Liver (tissue), 9 donors: ENCODE data around the gene LHFPL2. TPM values are rescaled to one million over a fixed set of nuclear protein-coding genes. Genes with fewer than 3 reads are reported as not detected.

Experiments used
- DNase-seq: peaks from one replicate; pipeline ENCODE4 v3.0.0-alpha.2; 2017; ENCODE audit warnings: low spot score
- H3K27ac ChIP-seq, 2 donors: one replicate each; pipeline ENCODE4 v1.7.0; 2013; ENCODE audit warnings: inconsistent platforms in 2 of 2, low read length in 2 of 2, control low read depth in 1 of 2, low read depth in 1 of 2, mild to moderate bottlenecking in 1 of 2
- H3K27me3 ChIP-seq, 4 donors: one replicate each; pipeline versions ENCODE4 v1.6.1 to v1.7.0; 2013; ENCODE audit warnings: low read length in 3 of 4, inconsistent platforms in 1 of 4, mild to moderate bottlenecking in 1 of 4, moderate library complexity in 1 of 4; ENCODE audit not compliant: control insufficient read depth in 4 of 4, insufficient read depth in 4 of 4
- H3K36me3 ChIP-seq, 4 donors: one replicate each; pipeline versions ENCODE4 v1.6.1 to v1.7.0; 2013; ENCODE audit warnings: low read length in 3 of 4, mild to moderate bottlenecking in 3 of 4, low read depth in 1 of 4, moderate library complexity in 1 of 4; ENCODE audit not compliant: control insufficient read depth in 4 of 4, insufficient read depth in 3 of 4
- H3K4me1 ChIP-seq, 4 donors: one replicate each; pipeline versions ENCODE4 v1.6.1 to v1.7.0; 2013; ENCODE audit warnings: low read length in 3 of 4, mild to moderate bottlenecking in 3 of 4, moderate library complexity in 1 of 4; ENCODE audit not compliant: control insufficient read depth in 4 of 4, insufficient read depth in 4 of 4
- H3K4me3 ChIP-seq, 3 donors: one replicate each; pipeline versions ENCODE4 v1.6.1 to v1.7.0; 2013; ENCODE audit warnings: low read length in 3 of 3, control low read depth in 1 of 3, low read depth in 1 of 3, mild to moderate bottlenecking in 1 of 3
- H3K9ac ChIP-seq, 2 donors: one replicate each; pipeline ENCODE4 v1.7.0; 2013; ENCODE audit warnings: low read length in 2 of 2, mild to moderate bottlenecking in 2 of 2, moderate library complexity in 2 of 2, control low read depth in 1 of 2, low read depth in 1 of 2
- H3K9me3 ChIP-seq, 4 donors: one replicate each; pipeline versions ENCODE4 v1.6.1 to v1.7.0; 2013; ENCODE audit warnings: low read length in 3 of 4; ENCODE audit not compliant: control insufficient read depth in 4 of 4
- ATF3 ChIP-seq: IDR thresholded peaks from 2 replicates; pipeline ENCODE4 v1.6.1; 2016; ENCODE audit warnings: antibody characterized with exemption
- CTCF ChIP-seq: fragments of 150-350 bp; IDR thresholded peaks from 2 replicates; pipeline ENCODE4 v1.5.1; 2017; ENCODE audit warnings: improper control_type of control experiment, low read depth, low read length; ENCODE audit not compliant: missing input control
- EGR1 ChIP-seq, 2 donors: IDR thresholded peaks; 2 replicates each; pipeline ENCODE4 v1.6.1; 2016 to 2018; ENCODE audit warnings: antibody characterized with exemption in 2 of 2, low read depth in 2 of 2
- FOXA1 ChIP-seq: IDR thresholded peaks from 2 replicates; pipeline ENCODE4 v1.6.1; 2016; ENCODE audit warnings: antibody characterized with exemption
- FOXA2 ChIP-seq: IDR thresholded peaks from 2 replicates; pipeline ENCODE4 v1.6.1; 2016; ENCODE audit warnings: antibody characterized with exemption
- GABPA ChIP-seq, 2 donors: IDR thresholded peaks in 1 of 2; conservative IDR thresholded peaks in 1 of 2; 2 replicates each; pipeline ENCODE4 v1.6.1; 2016; ENCODE audit warnings: antibody characterized with exemption in 2 of 2, mild to moderate bottlenecking in 1 of 2, moderate library complexity in 1 of 2
- HNF4A ChIP-seq, 2 donors: conservative IDR thresholded peaks; 2 replicates each; pipeline ENCODE4 v1.6.1; 2016; ENCODE audit warnings: antibody characterized with exemption in 2 of 2, mild to moderate bottlenecking in 2 of 2
- HNF4G ChIP-seq: IDR thresholded peaks from 2 replicates; pipeline ENCODE4 v1.6.1; 2016; ENCODE audit warnings: antibody characterized with exemption
- JUND ChIP-seq, 2 donors: IDR thresholded peaks; 2 replicates each; pipeline ENCODE4 v1.6.1; 2016; ENCODE audit warnings: antibody characterized with exemption in 2 of 2
- MAX ChIP-seq: IDR thresholded peaks from 2 replicates; pipeline ENCODE4 v1.6.1; 2016; ENCODE audit warnings: antibody characterized with exemption
- NR2F2 ChIP-seq: IDR thresholded peaks from 2 replicates; pipeline ENCODE4 v1.6.1; 2016; ENCODE audit warnings: antibody characterized with exemption
- RAD21 ChIP-seq, 2 donors: IDR thresholded peaks; 2 replicates each; pipeline ENCODE4 v1.6.1; 2016; ENCODE audit warnings: antibody characterized with exemption in 2 of 2, mild to moderate bottlenecking in 2 of 2
- REST ChIP-seq: IDR thresholded peaks from 2 replicates; pipeline ENCODE4 v1.6.1; 2016; ENCODE audit warnings: antibody characterized with exemption, mild to moderate bottlenecking
- RXRA ChIP-seq, 2 donors: IDR thresholded peaks; 2 replicates each; pipeline ENCODE4 v1.6.1; 2017 to 2018; ENCODE audit warnings: antibody characterized with exemption in 2 of 2, mild to moderate bottlenecking in 1 of 2
- SP1 ChIP-seq: IDR thresholded peaks from 2 replicates; pipeline ENCODE4 v1.6.1; 2018; ENCODE audit warnings: antibody characterized with exemption, mild to moderate bottlenecking
- TAF1 ChIP-seq: conservative IDR thresholded peaks from 2 replicates; pipeline ENCODE4 v1.6.1; 2016; ENCODE audit warnings: antibody characterized with exemption, mild to moderate bottlenecking
- ZBTB33 ChIP-seq: IDR thresholded peaks from 2 replicates; pipeline ENCODE4 v1.6.1; 2016; ENCODE audit warnings: antibody characterized with exemption
- WGBS: extraction: QIAGEN DNeasy Blood & Tissue Kit; methylation state at CpG from one replicate; pipeline ENCODE4 v1.1.7; 2013; 5-methylcytosine and 5-hydroxymethylcytosine counted together
- polyA plus RNA-seq, 2 donors: library from polyadenylated mRNA; stranded (reverse) in 1 of 2; unstranded in 1 of 2; fragments of 200-250 nt in 1 of 2; fragments of >200 nt in 1 of 2; fragmentation: Nextera tagmentation in 1 of 2; extraction: Ambion mirVana in 1 of 2; gene quantifications; one replicate each; pipeline versions ENCODE4 v1.2.1 to v1.2.3, GENCODE V29; 2013 to 2015
- total RNA-seq, 2 donors: library from RNA; depleted of rRNA; stranded (reverse); fragments of >200 nt; gene quantifications; one replicate each; pipeline ENCODE4 v1.2.3, GENCODE V29; 2014
- donor health status: healthy.
- donor health status: healthy.
- donor health status: healthy.
- donor health status: healthy.
- donor health status: healthy.

The LHFPL2 gene
- total and polyA plus RNA-seq, 4 donors: 1.6 to 9.4 (median 5.6) TPM

GRCh38 chr5:78649861-78650496 lies 1.4 kb upstream of the LHFPL2 start:
- H3K4me1 ChIP-seq: peaks cover 8 to 13% (median 12%) of the 10 kb centered on the region in 4 donors
- no peak overlapping the region for H3K9ac ChIP-seq
- no peak for TF ChIP-seq TAF1
- TF ChIP-seq NR2F2: no peak
- no peak for TF ChIP-seq ATF3
- TF ChIP-seq HNF4G: no peak
- TF ChIP-seq GABPA (IDR thresholded peaks at IDR 0.05 in 1 of 2, conservative IDR thresholded peaks at IDR 0.05 in 1 of 2): no peak
- no peak for TF ChIP-seq FOXA1
- TF ChIP-seq JUND (IDR thresholded peaks at IDR 0.05): no peak
- no peak for TF ChIP-seq HNF4A (conservative IDR thresholded peaks at IDR 0.05)
- TF ChIP-seq FOXA2: no peak
- TF ChIP-seq REST: no peak
- no peak for TF ChIP-seq MAX
- no peak for TF ChIP-seq ZBTB33
- no peak for TF ChIP-seq RAD21 (IDR thresholded peaks at IDR 0.05)
- TF ChIP-seq SP1: no peak
- TF ChIP-seq RXRA (IDR thresholded peaks at IDR 0.05): no peak
- no peak for TF ChIP-seq EGR1 (IDR thresholded peaks at IDR 0.05; ENCODE audit: low read depth in 2 of 2)
- no peak for TF ChIP-seq CTCF
- no peak overlapping the region for H3K27ac ChIP-seq
- no peak overlapping the region for H3K4me3 ChIP-seq
- no peak for DNase-seq
- H3K27me3 ChIP-seq: peaks cover 0 to 9% (median 2%) of the 10 kb centered on the region in 4 donors
- no peaks in the 10 kb centered on the region for H3K9me3 ChIP-seq
- no peaks in the 10 kb centered on the region for H3K36me3 ChIP-seq
- WGBS: 92% methylated on average over 10 of the region's 10 CpGs
